PC-9 (cell line): ENCODE results near the gene CYP27C1.

Source experiments
- CTCF ChIP-seq: fragments of 200-600 bp; sonication (generic); conservative IDR thresholded peaks from 2 replicates; pipeline ENCODE4 v1.6.1; 2017; ENCODE audit warnings: mixed run types, antibody characterized with exemption, mild to moderate bottlenecking, moderate library complexity
- EZH2 ChIP-seq: fragments of 200-600 bp; sonication (generic); IDR thresholded peaks from 2 replicates; pipeline ENCODE4 v1.8.0; 2017; ENCODE audit warnings: antibody characterized with exemption, low read depth

- TF ChIP-seq CTCF (no peak), EZH2 (no peak)
Observed at GRCh38 chr2:127177617-127178263, 42.4 kb downstream of the CYP27C1 start.
